CD4-positive, alpha-beta T cell treated with Interleukin-17A for 1 hour (primary cell): ENCODE results near the gene MTHFD1L.

Source experiments
- DNase-seq: peaks from one replicate; pipeline ENCODE4 v3.0.0-alpha.2; 2020

Gene MTHFD1L

GRCh38 chr6:150866147-150866990 is 867 bp downstream of the MTHFD1L start:
- DNase-seq, result peak; percentile 76

GRCh38 chr6:150866991-150867501 is 1.5 kb downstream of the MTHFD1L start:
- no peak for DNase-seq

- DNase-seq, result no peak
Observed at GRCh38 chr6:150868759-150869158, 3.3 kb downstream of the MTHFD1L start.

GRCh38 chr6:150874179-150874578 is 8.7 kb downstream of the MTHFD1L start:
- DNase-seq, result no peak

GRCh38 chr6:150875841-150876240 is 10.3 kb downstream of the MTHFD1L start:
- DNase-seq, result no peak

GRCh38 chr6:150876598-150876997 is 11.1 kb downstream of the MTHFD1L start:
- no peak for DNase-seq

GRCh38 chr6:150877928-150878327 is 12.4 kb downstream of the MTHFD1L start:
- no peak for DNase-seq

GRCh38 chr6:150878347-150879213 is 13.1 kb downstream of the MTHFD1L start:
- DNase-seq, result no peak

- DNase-seq, result no peak
Observed at GRCh38 chr6:150880336-150880735, 14.8 kb downstream of the MTHFD1L start.

GRCh38 chr6:150881911-150882481 is 16.5 kb downstream of the MTHFD1L start:
- no peak for DNase-seq

- no peak for DNase-seq
Observed at GRCh38 chr6:150883521-150883920, 18.0 kb downstream of the MTHFD1L start.

GRCh38 chr6:150886155-150886554 is 20.7 kb downstream of the MTHFD1L start:
- DNase-seq, result no peak

- no peak for DNase-seq
Observed at GRCh38 chr6:150887978-150888563, 22.6 kb downstream of the MTHFD1L start.

GRCh38 chr6:150890346-150890745 is 24.8 kb downstream of the MTHFD1L start:
- no peak for DNase-seq

GRCh38 chr6:150891888-150892485 is 26.5 kb downstream of the MTHFD1L start:
- DNase-seq, result peak; percentile 66

GRCh38 chr6:150894191-150894744 is 28.8 kb downstream of the MTHFD1L start:
- no peak for DNase-seq

GRCh38 chr6:150894935-150895552 is 29.5 kb downstream of the MTHFD1L start:
- DNase-seq, result peak; percentile 38

- no peak for DNase-seq
Observed at GRCh38 chr6:150895928-150896632, 30.6 kb downstream of the MTHFD1L start.

GRCh38 chr6:150897400-150897943 is 32.0 kb downstream of the MTHFD1L start:
- no peak for DNase-seq

GRCh38 chr6:150898399-150899170 is 33.1 kb downstream of the MTHFD1L start:
- DNase-seq, result no peak
